ENCODE measurements around the gene CCL27.

Gene CCL27

GRCh38 chr9:34662526-34663302 is at the start of gene CCL27:
CCL27 (minus strand) TSS chr9:34662657; CDS start chr9:34662633, 24 bp downstream.
- no peak for DNase-seq

- DNase-seq: no peak
Measured at GRCh38 chr9:34712140-34712539, 49.7 kb upstream of the CCL27 start.

- DNase-seq: no peak
Measured at GRCh38 chr9:34710023-34710422, 47.6 kb upstream of the CCL27 start, which contains the start of gene CCL21. CCL21 (minus strand) TSS chr9:34710136; CDS start chr9:34710066, 70 bp downstream.

GRCh38 chr9:34709196-34709978 is 46.9 kb upstream of the CCL27 start:
- no peak for DNase-seq

- no peak for DNase-seq
Measured at GRCh38 chr9:34707130-34707529, 44.7 kb upstream of the CCL27 start.

GRCh38 chr9:34701769-34702736 is 39.6 kb upstream of the CCL27 start:
- DNase-seq: peak; percentile 28

GRCh38 chr9:34701023-34701768 is 38.7 kb upstream of the CCL27 start:
- DNase-seq: peak; percentile 43

- no peak for DNase-seq
Measured at GRCh38 chr9:34694811-34695210, 32.4 kb upstream of the CCL27 start.

GRCh38 chr9:34693560-34693959 is 31.1 kb upstream of the CCL27 start:
- no peak for DNase-seq

- DNase-seq: no peak
Measured at GRCh38 chr9:34691936-34692315, 29.5 kb upstream of the CCL27 start.

- DNase-seq: no peak
Measured at GRCh38 chr9:34690983-34691935, 28.8 kb upstream of the CCL27 start, which contains the start of gene CCL19. CCL19 (minus strand) TSS chr9:34691276; CDS start chr9:34691139, 137 bp downstream.

- DNase-seq: no peak
Measured at GRCh38 chr9:34689512-34689911, 27.1 kb upstream of the CCL27 start.

GRCh38 chr9:34689116-34689470 is 26.6 kb upstream of the CCL27 start:
- DNase-seq: no peak

- no peak for DNase-seq
Measured at GRCh38 chr9:34688329-34689115, 26.1 kb upstream of the CCL27 start.

- DNase-seq: no peak
Measured at GRCh38 chr9:34687276-34688030, 25.0 kb upstream of the CCL27 start.

GRCh38 chr9:34686732-34687131 is 24.3 kb upstream of the CCL27 start:
- DNase-seq: no peak

- no peak for DNase-seq
Measured at GRCh38 chr9:34686231-34686630, 23.8 kb upstream of the CCL27 start.

- DNase-seq: no peak
Measured at GRCh38 chr9:34685591-34685990, 23.1 kb upstream of the CCL27 start.

GRCh38 chr9:34684816-34685215 is 22.4 kb upstream of the CCL27 start:
- DNase-seq: no peak

All from DMS153 (cell line).